SU-DHL-6 (cell line): Measurements from ENCODE around the gene BEGAIN.
A peak's percentile ranks its signal among the peaks of the same experiment; 100 is the strongest.

Experiments
- H2AFZ ChIP-seq: fragments of 200-600 bp; sonication (generic); 2 replicates; pipeline ENCODE4 v1.6.1; 2014; ENCODE audit warnings: low read depth, mild to moderate bottlenecking, moderate library complexity, mixed read lengths, antibody characterized with exemption, low read length; ENCODE audit not compliant: severe bottlenecking
- H3F3A ChIP-seq: fragments of 200-600 bp; shearing (Covaris generic); 2 replicates; pipeline ENCODE4 v1.6.0; 2016; ENCODE audit warnings: antibody characterized with exemption, mild to moderate bottlenecking; ENCODE audit not compliant: insufficient read depth
- H3K27ac ChIP-seq: fragments of 200-600 bp; sonication (generic); 2 replicates; pipeline ENCODE4 v1.5.1; 2016; ENCODE audit warnings: low read depth, mild to moderate bottlenecking, low read length, moderate library complexity, mixed read lengths
- H3K27me3 ChIP-seq: fragments of 200-600 bp; sonication (generic), shearing (Covaris generic); 2 replicates; pipeline ENCODE4 v1.6.0; 2014; ENCODE audit warnings: mild to moderate bottlenecking, low read length
- H3K36me3 ChIP-seq: fragments of 200-600 bp; sonication (generic); 2 replicates; pipeline ENCODE4 v1.6.1; 2014; ENCODE audit warnings: mild to moderate bottlenecking, low read length, mixed read lengths
- H3K4me2 ChIP-seq: fragments of 300-600, 200-600 bp; shearing (Covaris generic), sonication (generic); 2 replicates; pipeline ENCODE4 v1.6.0; 2014; ENCODE audit warnings: low read length, low read depth, mild to moderate bottlenecking; ENCODE audit not compliant: poor library complexity, severe bottlenecking
- H3K4me3 ChIP-seq: fragments of 200-600 bp; sonication (generic); 2 replicates; pipeline ENCODE4 v1.5.1; 2014; ENCODE audit warnings: antibody characterized with exemption, low read length, mild to moderate bottlenecking, mixed read lengths; ENCODE audit not compliant: insufficient read depth, poor library complexity, severe bottlenecking
- H3K79me2 ChIP-seq: fragments of 200-600 bp; sonication (generic); 2 replicates; pipeline ENCODE4 v1.6.1; 2014; ENCODE audit warnings: mild to moderate bottlenecking, low read length, moderate library complexity; ENCODE audit not compliant: insufficient read depth
- H3K9ac ChIP-seq: fragments of 200-600 bp; sonication (generic); 2 replicates; pipeline ENCODE4 v1.7.0; 2014; ENCODE audit warnings: mild to moderate bottlenecking, low read length
- H3K9me2 ChIP-seq: fragments of 200-600 bp; sonication (generic); replicated peaks from 2 replicates; pipeline ENCODE4 v1.6.1; 2014; ENCODE audit warnings: low read length; ENCODE audit not compliant: insufficient read depth
- H3K9me3 ChIP-seq: fragments of 200-600 bp; sonication (generic); 2 replicates; pipeline ENCODE4 v1.6.1; 2014; ENCODE audit warnings: low read length, mixed read lengths; ENCODE audit not compliant: insufficient read depth
- H4K20me1 ChIP-seq: fragments of 200-600 bp; sonication (generic); 2 replicates; pipeline ENCODE4 v1.6.1; 2014; ENCODE audit warnings: low read depth, mild to moderate bottlenecking, antibody characterized with exemption, low read length, moderate library complexity, mixed read lengths
- CTCF ChIP-seq: fragments of 200-600 bp; sonication (generic); IDR thresholded peaks from one replicate; pipeline ENCODE4 v1.5.1; 2017; ENCODE audit warnings: antibody characterized with exemption, mild to moderate bottlenecking, low read length, moderate library complexity; ENCODE audit not compliant: insufficient read depth, poor library complexity, severe bottlenecking
- EZH2phosphoT487 ChIP-seq: fragments of 200-600 bp; sonication (generic), shearing (Covaris generic); conservative IDR thresholded peaks from 2 replicates; pipeline ENCODE4 v1.6.1; 2018; ENCODE audit warnings: mild to moderate bottlenecking, antibody characterized with exemption, low read length, moderate library complexity, mixed read lengths

Gene BEGAIN

GRCh38 chr14:100546051-100546443 is 41.2 kb downstream of the BEGAIN start:
- no peaks in the 10 kb centered on the region for H3K79me2 ChIP-seq
- no peaks in the 10 kb centered on the region for H3K9me3 ChIP-seq
- peak overlapping the region; percentile 41 for H3K4me3 ChIP-seq
- peak overlapping the region; percentile 57 for H3K4me2 ChIP-seq
- H3K27me3 ChIP-seq: no peaks in the 10 kb centered on the region
- TF ChIP-seq CTCF: no peak
- TF ChIP-seq EZH2phosphoT487: no peak
- H4K20me1 ChIP-seq: no peaks in the 10 kb centered on the region
- no peak overlapping the region for H3K27ac ChIP-seq
- H2AFZ ChIP-seq: peak overlapping the region; percentile 72
- H3K36me3 ChIP-seq: no peaks in the 10 kb centered on the region
- H3K9ac ChIP-seq: no peak overlapping the region
- no peaks in the 10 kb centered on the region for H3F3A ChIP-seq
- no peaks in the 10 kb centered on the region for H3K9me2 ChIP-seq

GRCh38 chr14:100545359-100545758 is 41.9 kb downstream of the BEGAIN start:
- no peak overlapping the region for H3K4me3 ChIP-seq
- no peaks in the 10 kb centered on the region for H4K20me1 ChIP-seq
- no peak overlapping the region for H2AFZ ChIP-seq
- H3K79me2 ChIP-seq: no peaks in the 10 kb centered on the region
- H3K9me3 ChIP-seq: no peaks in the 10 kb centered on the region
- H3K36me3 ChIP-seq: no peaks in the 10 kb centered on the region
- no peak overlapping the region for H3K27ac ChIP-seq
- no peak for TF ChIP-seq CTCF
- TF ChIP-seq EZH2phosphoT487: no peak
- H3F3A ChIP-seq: no peaks in the 10 kb centered on the region
- peak overlapping the region; percentile 57 for H3K4me2 ChIP-seq
- no peaks in the 10 kb centered on the region for H3K27me3 ChIP-seq
- no peak overlapping the region for H3K9ac ChIP-seq
- H3K9me2 ChIP-seq: no peaks in the 10 kb centered on the region

- Histone ChIP-seq H3K4me2 (no peak overlapping the region), H3K27ac (no peak overlapping the region), H3F3A (no peaks in the 10 kb centered on the region), H3K9me2 (no peaks in the 10 kb centered on the region), H2AFZ (no peak overlapping the region), H3K9me3 (no peaks in the 10 kb centered on the region), H3K4me3 (no peak overlapping the region), H3K27me3 (no peaks in the 10 kb centered on the region), H3K79me2 (no peaks in the 10 kb centered on the region), H3K9ac (no peak overlapping the region), H3K36me3 (no peaks in the 10 kb centered on the region), H4K20me1 (no peaks in the 10 kb centered on the region)
- TF ChIP-seq CTCF (no peak), EZH2phosphoT487 (no peak)
Measured at GRCh38 chr14:100544506-100545141, 42.6 kb downstream of the BEGAIN start.
